Dermis microvascular lymphatic vessel endothelial cell (primary cell): Measurements from ENCODE around the gene DNER. TPM values are rescaled to one million over a fixed set of nuclear protein-coding genes. Genes with fewer than 3 reads are reported as not detected.

Experiments
- DNase-seq, 2 donors: peaks; one replicate each; pipeline versions ENCODE4 v3.0.0 to v3.0.0-alpha.2; 2010; ENCODE audit warnings: low read depth in 2 of 2
- total RNA-seq: library from RNA; depleted of rRNA; stranded (reverse); fragments of >200 nt; gene quantifications from 2 replicates; pipeline ENCODE4 v1.2.1, GENCODE V29; 2014

DNER gene
- total RNA-seq, 1 donor from 2014 or later, result under 0.01 TPM

DNA sequence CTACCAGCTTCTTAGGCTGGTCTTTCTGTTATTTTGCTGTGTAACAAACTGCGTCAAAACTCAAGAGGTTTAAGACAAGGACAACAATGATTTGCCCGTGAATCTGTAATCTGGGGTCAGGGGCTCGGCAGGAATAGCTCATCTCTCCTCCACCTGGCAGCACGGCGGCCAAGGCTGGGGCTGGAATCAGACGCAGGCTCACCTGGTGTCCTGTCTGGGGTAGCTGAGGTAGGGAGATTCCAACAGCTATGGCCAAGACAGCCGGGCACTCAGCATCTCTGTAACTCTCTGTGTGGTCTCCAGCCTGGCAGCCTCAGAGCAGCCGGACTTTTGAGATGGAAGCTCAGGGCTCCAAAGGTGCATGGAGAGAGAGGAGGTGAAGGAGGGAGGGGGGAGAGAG lies 42.3 kb downstream of the DNER start:
- no peak for DNase-seq

DNA sequence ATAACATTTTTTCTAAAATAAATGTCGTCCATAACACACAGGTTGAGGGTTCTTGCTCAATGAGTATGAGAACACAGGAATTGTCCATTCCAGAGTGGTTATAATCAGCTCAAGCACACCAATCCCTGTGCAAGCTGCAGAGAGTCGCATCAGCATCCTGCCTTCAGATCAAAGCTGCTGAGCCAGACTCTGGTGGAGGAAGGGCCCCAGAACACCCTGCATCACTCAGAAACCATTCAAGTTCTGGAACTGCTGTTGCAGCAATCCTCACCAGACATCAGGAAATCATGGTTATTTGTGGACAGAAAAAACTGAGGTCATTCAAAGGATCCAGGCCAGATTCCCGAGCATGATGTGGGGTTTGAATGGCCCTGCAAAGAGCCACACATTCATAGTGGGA lies 44.5 kb downstream of the DNER start:
- no peak for DNase-seq

DNA sequence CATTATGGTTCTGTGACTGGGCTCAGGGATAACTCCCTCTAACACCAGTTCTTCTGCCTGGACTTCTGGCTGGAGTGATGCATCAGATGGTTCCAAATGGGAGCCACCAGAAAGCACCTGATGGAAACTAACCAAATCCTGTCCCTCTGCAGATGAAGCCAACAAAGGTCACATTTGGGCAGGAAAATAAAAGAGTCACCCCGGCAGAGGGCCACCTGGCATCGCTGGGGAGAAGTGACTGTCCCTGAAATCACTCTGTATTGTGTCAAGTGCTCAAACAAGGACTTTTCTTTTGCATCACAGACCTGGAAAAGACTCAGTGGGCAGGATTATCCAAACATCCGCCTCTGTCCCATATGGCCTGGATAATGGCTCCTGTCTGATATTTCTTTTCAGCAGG lies 47.5 kb downstream of the DNER start:
- DNase-seq, result no peak

DNA sequence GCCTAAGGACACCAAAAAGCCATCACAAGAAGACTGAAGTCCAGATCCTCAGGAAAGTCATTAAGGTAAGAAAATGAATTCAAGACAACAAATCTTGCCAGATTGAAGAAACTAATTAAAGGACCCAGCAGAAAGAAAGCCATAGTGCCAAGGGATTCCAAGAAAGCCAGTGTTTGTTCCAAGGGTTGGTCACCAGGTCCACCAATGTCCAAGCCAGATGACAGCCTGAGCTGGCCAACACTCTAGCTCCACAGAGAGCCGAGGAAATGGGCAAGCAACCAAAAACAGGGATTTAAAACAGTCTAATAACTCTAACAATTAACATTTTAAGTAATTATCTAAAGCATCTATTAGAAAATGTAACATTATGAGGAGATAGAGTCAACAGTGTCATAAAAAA lies 49.2 kb downstream of the DNER start:
- DNase-seq, result no peak

DNA sequence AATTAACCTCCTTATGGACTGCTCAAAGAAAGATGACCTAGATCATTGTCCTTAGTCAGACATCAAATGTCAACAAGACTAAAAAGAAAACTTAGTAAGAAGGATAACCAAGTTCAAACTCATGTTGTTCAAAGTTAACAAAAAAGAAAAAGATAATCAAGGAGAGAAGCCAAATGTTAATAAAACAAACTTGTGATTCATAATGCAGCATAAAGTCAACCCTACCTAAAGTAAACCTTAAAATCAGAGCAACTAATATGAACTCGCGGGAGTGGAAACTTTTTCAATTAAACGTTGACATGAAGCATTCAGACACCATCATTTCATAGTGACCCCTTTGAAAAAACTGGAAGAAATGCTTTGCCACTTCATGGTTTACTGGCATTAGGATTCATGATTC lies 52.9 kb downstream of the DNER start:
- DNase-seq, result no peak

DNA sequence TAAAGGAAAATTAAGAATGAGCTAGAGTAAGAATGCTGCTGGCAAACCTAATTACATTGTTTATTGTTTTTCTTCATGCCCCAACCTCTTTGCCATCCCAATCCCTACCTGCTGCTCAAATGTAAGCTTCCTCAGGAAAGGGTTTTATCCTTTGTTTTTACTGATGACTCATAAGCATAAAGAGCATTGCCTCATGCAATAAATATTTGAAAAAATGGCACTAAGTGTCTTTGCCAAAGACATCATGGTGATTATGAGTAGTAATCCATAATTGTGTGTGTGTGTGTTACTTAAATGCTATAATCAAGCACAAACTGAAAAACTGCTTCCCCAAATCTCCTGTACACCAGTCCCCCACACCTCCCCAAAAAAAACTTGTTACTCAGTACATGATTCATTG lies 53.4 kb downstream of the DNER start:
- peak in 1 of 2 donors; percentile 18 for DNase-seq

DNA sequence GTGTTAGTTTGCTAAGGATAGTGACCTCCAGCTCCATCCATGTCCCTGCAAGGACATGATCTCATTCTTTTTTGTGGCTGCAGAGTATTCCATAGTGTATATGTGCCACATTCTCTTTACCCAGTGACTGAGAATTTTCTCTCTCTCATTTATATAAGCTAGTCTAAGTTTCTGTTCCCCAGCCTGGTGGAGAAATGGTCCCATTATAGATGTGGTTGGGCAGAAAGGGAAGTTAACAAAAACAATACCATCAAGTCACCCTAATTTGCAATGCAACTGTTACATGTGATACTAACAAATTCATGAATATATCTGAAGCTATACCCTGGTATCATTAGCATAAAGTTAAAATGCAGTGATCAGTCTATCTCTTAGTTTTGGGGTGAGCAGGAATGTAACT lies 54.0 kb downstream of the DNER start:
- DNase-seq, result no peak

DNA sequence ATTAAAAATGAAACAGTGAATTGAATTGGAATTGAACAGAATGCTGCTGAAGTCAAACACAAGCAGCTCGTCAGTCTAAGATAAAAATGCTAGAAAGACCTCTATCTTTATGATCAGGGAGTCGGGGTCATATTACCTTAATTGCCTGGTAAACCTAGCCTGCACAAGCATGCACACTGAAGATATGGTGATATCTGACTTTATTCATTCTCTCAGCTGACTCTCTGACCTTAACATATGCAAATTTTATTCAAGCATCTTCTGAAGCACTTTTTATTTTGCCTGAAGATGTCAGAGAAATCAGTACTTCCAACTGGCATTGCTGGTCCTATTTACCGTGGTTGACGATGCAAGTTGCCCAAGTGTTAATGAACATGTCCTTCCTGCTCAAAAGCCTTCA lies 56.4 kb downstream of the DNER start:
- no peak for DNase-seq

DNA sequence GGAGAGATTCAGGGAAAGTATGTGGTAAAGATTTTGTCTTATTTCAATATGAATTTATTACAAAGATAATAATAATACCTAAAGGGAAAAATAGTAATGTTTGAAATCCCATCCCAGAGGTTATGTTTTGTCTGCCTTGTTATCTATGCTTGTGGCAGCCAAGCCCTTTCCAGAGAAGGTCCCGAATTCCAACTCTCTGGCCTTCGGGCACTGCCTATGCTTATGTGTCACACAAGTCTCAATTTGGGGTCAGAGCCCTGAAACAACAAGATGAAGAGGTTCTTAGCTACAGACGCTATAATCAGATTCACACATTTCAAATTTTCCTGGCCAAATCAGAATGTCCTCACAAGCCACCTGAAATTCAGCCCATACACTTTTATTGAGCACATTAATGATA lies 59.9 kb downstream of the DNER start:
- DNase-seq, result no peak

DNA sequence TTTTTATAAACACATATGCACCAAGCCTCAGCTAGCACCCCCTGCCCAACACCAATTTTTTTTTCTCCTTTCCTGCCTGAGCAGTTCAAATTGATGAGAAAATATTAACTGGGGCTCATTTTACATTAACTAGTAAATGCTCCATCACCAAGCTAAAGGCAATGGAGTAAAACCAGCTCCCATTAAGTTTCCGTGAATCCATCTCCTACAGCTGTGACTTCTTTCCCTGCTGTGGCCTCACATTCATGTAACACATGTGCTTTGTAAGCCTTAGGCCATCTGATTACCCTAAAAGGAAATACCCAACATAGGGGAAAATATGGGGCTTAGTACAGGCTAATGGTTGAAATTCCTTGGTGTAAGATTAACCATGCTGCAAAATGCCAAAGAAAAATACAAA lies 60.8 kb downstream of the DNER start:
- DNase-seq, result no peak

DNA sequence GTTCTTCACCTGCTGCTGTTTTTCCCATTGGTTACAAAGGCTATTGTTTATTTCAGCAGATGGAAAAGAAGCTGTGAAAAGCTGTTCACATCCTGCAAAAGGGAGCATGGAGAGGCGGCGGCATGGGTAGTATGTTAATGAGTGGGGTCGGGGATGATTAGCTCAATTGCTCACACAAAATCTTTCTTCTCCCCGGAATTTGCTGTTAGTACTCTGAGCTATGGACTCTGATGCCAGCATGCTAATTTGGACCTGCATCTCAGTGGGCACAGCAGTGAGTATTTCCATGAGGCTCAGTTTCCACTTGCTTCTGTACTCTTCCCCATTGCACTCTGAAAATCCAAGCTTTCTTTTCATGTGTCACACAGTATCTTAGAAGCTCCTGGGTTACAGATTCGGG lies 61.6 kb downstream of the DNER start:
- no peak for DNase-seq

DNA sequence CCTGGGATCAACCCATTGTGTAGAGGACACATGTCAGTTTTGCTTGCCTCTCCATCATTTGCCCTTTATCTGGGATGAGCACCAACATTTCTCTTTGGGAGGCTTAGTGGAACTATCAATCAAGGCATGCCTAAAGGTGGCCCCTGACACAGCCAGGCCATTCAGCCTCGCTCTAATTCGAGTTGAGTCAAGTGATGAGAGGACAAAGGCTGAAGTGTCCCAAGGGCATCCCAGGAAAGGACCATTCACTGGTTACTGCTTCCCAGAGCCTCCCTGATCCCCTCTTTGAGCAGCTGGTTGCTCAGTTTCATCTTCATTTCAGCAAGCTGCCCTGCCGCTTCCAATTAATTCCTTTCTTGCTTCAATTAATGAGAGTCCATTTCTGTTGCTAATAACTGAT lies 63.5 kb downstream of the DNER start:
- DNase-seq, result no peak

DNA sequence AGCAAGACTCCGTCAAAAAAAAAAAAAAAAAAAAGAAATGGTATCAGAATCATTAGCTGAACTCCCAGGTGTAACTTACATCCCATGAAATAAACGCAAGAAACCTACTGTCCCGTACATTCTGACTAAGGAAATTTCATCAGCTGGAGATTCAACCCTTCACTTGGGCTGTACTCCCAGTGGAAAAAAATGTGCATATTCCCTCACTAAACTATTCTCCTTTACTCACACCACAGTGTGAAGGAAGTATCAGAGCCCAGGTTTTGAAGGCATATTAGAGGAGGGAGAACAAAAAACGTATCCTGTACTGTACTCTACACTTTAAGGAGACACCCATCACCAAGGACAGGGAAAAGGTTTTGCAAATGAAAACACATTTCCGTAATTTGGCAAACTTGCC lies 64.3 kb downstream of the DNER start:
- no peak for DNase-seq

DNA sequence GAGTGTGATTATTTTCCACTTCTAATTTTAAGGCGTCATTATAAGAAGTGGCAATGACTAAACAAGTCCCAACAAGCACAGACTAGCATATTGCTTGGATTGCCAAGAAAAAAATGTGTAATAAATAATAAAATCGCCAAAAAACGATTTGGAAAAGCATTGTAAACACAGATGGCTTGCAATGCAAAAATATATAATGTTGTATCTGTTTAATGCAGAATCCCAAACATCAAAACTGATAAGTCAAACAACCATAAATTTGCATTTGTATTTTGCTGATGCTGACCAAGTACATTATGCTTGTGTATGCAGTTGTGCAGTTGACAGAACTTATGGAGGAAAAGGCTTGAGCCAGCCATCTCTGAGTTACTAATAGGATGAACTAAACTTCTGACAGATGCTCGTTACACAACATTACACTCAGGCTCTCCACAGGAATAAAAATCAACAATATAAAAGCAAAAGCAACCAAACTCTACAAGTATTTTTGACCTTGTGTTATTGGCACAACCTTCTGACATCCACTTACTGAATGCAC lies 68.1 kb downstream of the DNER start:
- no peak for DNase-seq

DNA sequence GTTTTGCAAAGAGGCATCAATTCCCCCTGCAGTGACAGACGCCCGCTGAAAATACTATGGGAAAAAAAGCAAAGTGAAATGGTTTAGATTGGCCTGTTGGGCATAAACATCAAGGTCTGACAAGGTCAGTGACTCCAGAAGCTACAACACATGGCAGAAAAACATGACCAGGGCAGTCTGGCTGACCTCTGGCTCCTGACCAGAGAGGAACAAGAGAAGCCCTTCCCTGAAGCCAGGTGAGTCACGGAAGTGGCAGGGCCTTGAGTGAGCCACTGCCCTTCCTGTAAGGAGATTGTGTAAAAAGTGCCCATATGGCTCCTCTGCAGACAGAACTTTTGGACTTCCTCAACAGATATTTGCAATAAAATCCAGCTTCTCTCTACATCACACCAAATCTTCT lies 72.0 kb downstream of the DNER start:
- DNase-seq, result no peak

DNA sequence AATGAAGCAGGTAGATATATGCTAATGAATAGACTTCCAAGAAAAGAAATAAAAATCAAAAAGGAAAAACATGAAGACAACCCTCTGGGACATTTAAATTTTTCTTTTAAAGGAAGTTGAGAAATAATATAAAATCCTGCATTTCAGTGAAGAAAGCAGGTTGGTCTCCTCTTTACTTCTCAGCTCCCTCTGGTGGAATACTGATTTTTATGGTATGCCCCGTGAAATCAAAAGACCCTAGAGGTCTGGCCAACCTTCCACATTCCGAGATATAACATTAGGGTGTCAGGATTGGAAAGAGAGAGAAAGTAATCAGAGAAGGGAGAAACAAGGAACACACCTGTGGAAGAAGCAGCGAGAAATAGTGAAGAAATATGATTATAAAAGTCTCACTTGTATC lies 72.7 kb downstream of the DNER start:
- no peak for DNase-seq

DNA sequence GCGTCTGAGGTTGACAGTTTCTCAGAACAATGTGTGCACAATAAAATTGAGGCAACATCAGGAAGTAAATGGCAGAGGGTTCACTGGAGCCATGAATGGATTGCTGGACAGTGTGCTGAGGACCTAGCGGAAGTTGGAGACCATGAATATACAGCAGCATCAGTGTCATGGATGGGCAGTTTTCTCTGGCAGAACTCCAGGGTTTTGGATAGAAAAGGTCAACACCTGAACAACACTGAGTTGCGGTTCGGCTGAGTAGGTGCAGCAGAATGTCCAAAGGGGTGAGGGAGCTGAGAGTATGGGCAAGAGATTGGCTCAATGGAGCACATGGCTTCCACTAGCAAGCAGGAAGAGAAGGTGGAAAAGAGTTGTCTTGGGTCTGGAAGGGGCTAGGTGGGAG lies 73.7 kb downstream of the DNER start:
- no peak for DNase-seq

DNA sequence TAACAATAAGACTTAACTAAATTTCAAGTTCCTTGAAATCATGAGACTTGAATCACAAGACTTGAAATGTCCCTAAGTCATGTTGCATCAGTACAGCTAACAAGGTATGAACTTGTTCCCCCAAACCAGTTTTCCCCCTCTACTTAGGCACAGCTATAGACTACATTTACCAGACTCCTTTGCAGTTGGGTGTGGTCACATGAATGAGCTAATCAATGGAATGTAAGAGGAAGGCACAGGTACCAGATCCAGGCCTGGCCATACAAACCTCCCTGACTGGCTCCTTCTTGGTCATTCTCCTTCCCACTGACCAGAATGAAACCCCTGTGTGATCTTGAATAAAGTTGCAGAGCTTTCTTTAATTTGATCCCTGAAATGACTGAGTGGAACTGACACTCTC lies 77.8 kb downstream of the DNER start:
- DNase-seq, result no peak

DNA sequence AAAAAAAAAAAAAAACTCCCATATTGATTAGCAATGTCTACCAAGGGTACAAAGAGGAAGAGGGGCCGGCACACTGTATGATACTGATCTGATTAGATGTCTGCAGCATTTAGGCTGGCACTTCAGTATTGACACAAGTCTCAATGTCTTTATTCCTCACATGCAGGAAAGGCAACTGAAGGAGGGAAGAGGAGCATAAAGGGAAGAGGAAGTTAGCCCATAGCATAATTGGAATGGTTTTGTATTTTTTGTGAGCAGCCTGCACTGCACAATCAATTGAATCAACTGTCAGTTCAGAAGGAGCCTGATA lies 79.0 kb downstream of the DNER start:
- DNase-seq, result no peak

DNA sequence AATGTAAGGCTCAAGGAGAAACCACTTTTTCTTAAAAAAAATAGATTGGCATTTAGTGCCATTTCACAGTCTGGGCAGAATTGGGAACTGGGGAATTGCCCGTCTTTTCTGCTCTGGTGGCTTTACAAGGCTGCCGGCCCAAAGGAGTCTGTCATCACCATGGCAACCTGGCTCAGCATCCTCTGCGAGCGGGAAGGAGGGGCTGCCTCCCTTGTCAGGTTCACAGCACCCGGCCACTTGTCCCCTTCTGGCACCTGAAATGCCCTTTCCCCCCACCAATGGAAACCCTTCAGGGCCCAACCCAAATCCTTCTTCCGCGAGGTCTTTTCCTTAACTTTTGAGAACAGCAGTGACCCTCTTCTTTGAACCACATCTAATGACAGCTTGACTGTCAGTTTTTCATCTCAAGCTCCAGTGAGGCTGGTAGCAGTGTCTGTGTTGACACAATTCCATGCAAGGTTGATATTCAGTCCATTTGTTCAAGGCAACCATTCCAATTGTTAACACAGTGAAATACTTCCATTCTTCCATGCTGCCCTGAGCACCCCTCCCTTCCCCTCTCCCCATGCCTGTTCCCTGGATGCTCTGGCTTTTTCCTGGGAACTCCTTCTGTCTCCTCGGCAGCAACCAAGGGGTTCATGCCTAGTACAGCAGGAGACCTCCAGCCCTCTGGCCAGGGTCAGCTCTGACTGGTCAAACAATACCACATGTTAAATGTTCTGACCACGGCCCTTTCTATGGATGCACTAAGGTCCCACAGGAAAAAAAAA lies 79.6 kb downstream of the DNER start:
- no peak for DNase-seq

DNA sequence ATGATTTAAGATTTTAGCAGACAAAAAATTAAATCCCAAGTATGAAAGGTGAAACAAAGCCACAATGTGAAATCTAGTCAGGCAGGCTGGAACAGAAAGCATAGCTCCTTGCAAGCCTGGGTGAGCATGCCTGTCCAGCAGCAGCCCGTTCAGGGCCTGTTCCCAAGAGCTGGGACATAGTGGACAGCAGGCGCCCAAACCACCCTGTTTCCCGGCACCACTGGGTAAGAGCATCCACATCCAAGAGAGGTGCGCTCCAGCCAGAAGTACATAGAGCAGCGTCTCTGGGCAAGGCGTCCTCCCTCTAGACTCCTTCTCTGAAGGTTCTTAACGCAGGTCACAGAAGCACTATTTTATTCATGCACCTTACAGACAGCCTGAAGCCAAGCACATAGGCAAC lies 80.8 kb downstream of the DNER start:
- DNase-seq, result no peak

DNA sequence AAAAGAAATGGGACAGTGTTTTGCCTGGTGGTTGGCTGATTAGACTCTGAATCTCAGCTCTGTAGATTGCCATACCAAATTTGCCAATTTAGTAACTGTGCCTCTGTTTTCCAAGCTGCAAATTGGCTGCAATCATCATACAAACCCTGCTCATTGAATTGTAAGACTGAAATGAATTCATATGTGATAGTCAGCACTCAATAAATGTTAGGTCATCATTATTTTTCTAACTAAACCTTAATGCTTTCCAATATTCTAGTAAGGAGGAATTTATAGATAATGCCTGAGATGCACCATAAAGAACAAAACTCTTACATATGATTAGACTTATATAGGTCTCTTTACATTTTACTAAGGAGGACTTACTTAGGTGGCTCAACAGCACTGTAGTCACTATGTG lies 85.3 kb downstream of the DNER start:
- DNase-seq, result no peak

DNA sequence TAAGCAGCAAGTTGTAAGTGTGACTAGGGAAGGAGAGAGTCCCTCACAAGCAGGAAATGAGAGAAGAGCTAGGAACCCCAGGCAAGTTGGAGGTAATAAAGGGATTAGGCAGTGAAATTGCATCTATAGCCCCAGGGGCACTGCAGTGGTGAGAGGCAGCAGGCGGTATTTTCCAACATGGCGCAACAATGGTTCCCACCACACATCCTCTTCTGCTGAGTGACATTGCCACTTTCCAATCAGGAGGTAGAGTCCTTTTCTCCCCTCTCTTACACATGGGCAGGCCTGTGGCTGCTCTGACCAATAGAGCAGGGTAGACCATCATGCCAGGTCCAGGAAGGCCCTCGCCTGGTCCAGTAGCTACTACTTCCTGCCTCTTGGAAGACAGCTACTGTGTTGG lies 86.6 kb downstream of the DNER start:
- DNase-seq, result no peak
